Upper lobe of left lung (tissue), 4 donors: ENCODE data around the gene PNPLA8.

ENCODE experiments used
- POLR2AphosphoS5 ChIP-seq, 2 donors: sonication (generic); formaldehyde crosslinking; IDR thresholded peaks; one replicate each; pipeline ENCODE4 v1.5.1; 2017; ENCODE audit warnings: antibody characterized with exemption in 2 of 2
- TF ChIP-seq, protein P1 (sequence below), 6 experiments: fragments of 450-650 bp in 4 of 6; fragments of 200-600 bp in 2 of 6; sonication (generic) in 2 of 6; IDR thresholded peaks; one replicate each; pipeline ENCODE4 v1.5.1; 2016 to 2019; ENCODE audit warnings: antibody characterized with exemption in 6 of 6

DNA sequence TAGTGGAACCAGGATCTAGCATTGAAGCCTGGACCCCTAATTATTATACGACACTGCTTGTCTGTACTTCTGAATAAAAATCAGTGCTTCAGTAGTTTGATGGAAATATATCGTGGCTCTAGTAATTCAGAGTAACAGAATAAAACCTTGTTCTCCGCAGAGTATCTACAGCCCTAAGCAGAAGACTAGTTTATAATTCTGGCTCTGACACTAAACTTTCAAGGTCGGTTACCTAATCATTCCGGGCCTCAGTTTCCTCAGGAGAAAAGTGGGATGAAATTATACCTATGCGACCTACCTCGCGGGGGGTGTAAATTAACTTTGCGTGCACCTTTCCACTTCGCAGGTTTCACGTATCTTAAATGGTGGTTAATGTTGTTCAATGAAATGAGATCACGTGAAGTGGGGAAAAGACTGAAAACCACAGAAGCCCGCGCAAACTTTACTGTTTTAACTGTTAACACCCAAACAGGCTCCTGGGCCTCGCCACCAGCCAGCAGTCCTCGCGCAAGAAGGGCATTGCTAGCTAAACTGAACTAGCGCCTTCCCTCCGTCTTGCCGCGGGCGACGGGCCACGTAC, 43.0 kb upstream of the PNPLA8 start:
- TF ChIP-seq, protein P1, sequence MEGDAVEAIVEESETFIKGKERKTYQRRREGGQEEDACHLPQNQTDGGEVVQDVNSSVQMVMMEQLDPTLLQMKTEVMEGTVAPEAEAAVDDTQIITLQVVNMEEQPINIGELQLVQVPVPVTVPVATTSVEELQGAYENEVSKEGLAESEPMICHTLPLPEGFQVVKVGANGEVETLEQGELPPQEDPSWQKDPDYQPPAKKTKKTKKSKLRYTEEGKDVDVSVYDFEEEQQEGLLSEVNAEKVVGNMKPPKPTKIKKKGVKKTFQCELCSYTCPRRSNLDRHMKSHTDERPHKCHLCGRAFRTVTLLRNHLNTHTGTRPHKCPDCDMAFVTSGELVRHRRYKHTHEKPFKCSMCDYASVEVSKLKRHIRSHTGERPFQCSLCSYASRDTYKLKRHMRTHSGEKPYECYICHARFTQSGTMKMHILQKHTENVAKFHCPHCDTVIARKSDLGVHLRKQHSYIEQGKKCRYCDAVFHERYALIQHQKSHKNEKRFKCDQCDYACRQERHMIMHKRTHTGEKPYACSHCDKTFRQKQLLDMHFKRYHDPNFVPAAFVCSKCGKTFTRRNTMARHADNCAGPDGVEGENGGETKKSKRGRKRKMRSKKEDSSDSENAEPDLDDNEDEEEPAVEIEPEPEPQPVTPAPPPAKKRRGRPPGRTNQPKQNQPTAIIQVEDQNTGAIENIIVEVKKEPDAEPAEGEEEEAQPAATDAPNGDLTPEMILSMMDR (IDR thresholded peaks at IDR 0.05), result no peak
- no peak for TF ChIP-seq POLR2AphosphoS5 (IDR thresholded peaks at IDR 0.05)
